Neutrophil (primary cell): ENCODE results near the gene RAB3B.
"Not testable (repeated sequence)": the region's sequence is repeated elsewhere in the genome, so short reads cannot be mapped to it uniquely, and the experiment has no call there.

Experiments used
- H3K27ac ChIP-seq: fragments of 200-600 bp; sonication (generic); 2 replicates; pipeline ENCODE4 v1.5.1; 2016; ENCODE audit warnings: mild to moderate bottlenecking, moderate library complexity
- H3K27me3 ChIP-seq: fragments of 200-600 bp; sonication (generic); 2 replicates; pipeline ENCODE4 v1.6.0; 2016; ENCODE audit warnings: mild to moderate bottlenecking
- H3K36me3 ChIP-seq: fragments of 200-600 bp; sonication (generic); 2 replicates; pipeline ENCODE4 v1.5.1; 2017
- H3K4me1 ChIP-seq, 2 experiments: fragments of 200-600 bp in 1 of 2; sonication (generic) in 1 of 2; 1 replicate in 1 of 2; 2 replicates in 1 of 2; pipeline versions ENCODE4 v1.5.1 to v1.6.1; 2013 to 2016; ENCODE audit warnings: low read depth in 1 of 2, low read length in 1 of 2, mild to moderate bottlenecking in 1 of 2, moderate library complexity in 1 of 2; ENCODE audit not compliant: control insufficient read depth in 1 of 2, insufficient read depth in 1 of 2
- H3K4me3 ChIP-seq, 2 experiments: fragments of 200-600 bp in 1 of 2; sonication (generic) in 1 of 2; 1 replicate in 1 of 2; 2 replicates in 1 of 2; pipeline ENCODE4 v1.5.1; 2013 to 2016; ENCODE audit warnings: low read depth in 1 of 2, low read length in 1 of 2, mild to moderate bottlenecking in 1 of 2, moderate library complexity in 1 of 2
- H3K9me3 ChIP-seq: fragments of 200-600 bp; sonication (generic); 2 replicates; pipeline ENCODE4 v1.5.1; 2016
- CTCF ChIP-seq: fragments of 200-600 bp; sonication (generic); IDR thresholded peaks from 2 replicates; pipeline ENCODE4 v1.5.1; 2016; ENCODE audit warnings: antibody characterized with exemption

The RAB3B gene

GRCh38 chr1:51878616-51879336 is 111.7 kb downstream of the RAB3B start, which contains the start of gene NRDC:
NRDC (minus strand) TSS chr1:51878727; CDS start chr1:51878615, 112 bp downstream.
- peak; percentile 58 for TF ChIP-seq CTCF
- Histone ChIP-seq H3K4me1 (peaks cover 44 to 47% of the 10 kb centered on the region in 2 experiments), H3K27ac (peak within 1 kb of the TSS; percentile 96), H3K36me3 (peaks cover 6% of the 10 kb centered on the region), H3K27me3 (peaks cover 35% of the 10 kb centered on the region), H3K4me3 (peak within 1 kb of the TSS; percentile 81 to 91), H3K9me3 (no peaks in the 10 kb centered on the region)

GRCh38 chr1:51878308-51878615 is 112.2 kb downstream of the RAB3B start:
- Histone ChIP-seq H3K36me3 (peaks cover 10% of the 10 kb centered on the region), H3K4me1 (peaks cover 43 to 47% of the 10 kb centered on the region in 2 experiments), H3K27me3 (peaks cover 30% of the 10 kb centered on the region), H3K4me3 (peak overlapping the region; percentile 81 to 91), H3K9me3 (no peaks in the 10 kb centered on the region), H3K27ac (peak overlapping the region; percentile 96)
- no peak for TF ChIP-seq CTCF

- no peaks in the 10 kb centered on the region for H3K9me3 ChIP-seq
- peaks cover 10% of the 10 kb centered on the region for H3K36me3 ChIP-seq
- H3K4me1 ChIP-seq, result peaks cover 37 to 43% of the 10 kb centered on the region in 2 experiments
- H3K4me3 ChIP-seq, result peak overlapping the region; percentile 81 to 91
- TF ChIP-seq CTCF, result no peak
- peaks cover 27% of the 10 kb centered on the region for H3K27me3 ChIP-seq
- H3K27ac ChIP-seq, result peak overlapping the region; percentile 96
Observed at GRCh38 chr1:51877434-51878307, 112.8 kb downstream of the RAB3B start.

- Histone ChIP-seq H3K36me3 (peaks cover 15% of the 10 kb centered on the region), H3K27ac (peak overlapping the region; percentile 4), H3K9me3 (no peaks in the 10 kb centered on the region), H3K27me3 (peaks cover 9% of the 10 kb centered on the region), H3K4me1 (peaks cover 37 to 50% of the 10 kb centered on the region in 2 experiments), H3K4me3 (peak overlapping the region in 1 of 2 experiments; percentile 81)
- no peak for TF ChIP-seq CTCF
Observed at GRCh38 chr1:51875836-51876235, 114.7 kb downstream of the RAB3B start.

GRCh38 chr1:51875291-51875772 is 115.2 kb downstream of the RAB3B start:
- Histone ChIP-seq H3K4me3 (peak overlapping the region in 1 of 2 experiments; percentile 0), H3K4me1 (peaks cover 37 to 50% of the 10 kb centered on the region in 2 experiments), H3K27ac (peak overlapping the region; percentile 44), H3K27me3 (peaks cover 4% of the 10 kb centered on the region), H3K36me3 (peaks cover 15% of the 10 kb centered on the region), H3K9me3 (no peaks in the 10 kb centered on the region)
- TF ChIP-seq CTCF, result no peak

GRCh38 chr1:51873270-51873669 is 117.2 kb downstream of the RAB3B start:
- Histone ChIP-seq H3K36me3 (peaks cover 15% of the 10 kb centered on the region), H3K27ac (peak overlapping the region; percentile 9), H3K4me1 (peaks cover 30 to 43% of the 10 kb centered on the region in 2 experiments)
- H3K9me3 ChIP-seq, H3K27me3 ChIP-seq, H3K4me3 ChIP-seq: not testable (repeated sequence)
